GM18867 (cell line): ENCODE results near the gene KCNQ5.

Experiments
- ATAC-seq: cut with Tn5 transposase; IDR thresholded peaks from one replicate; pipeline ENCODE4 v1.9.1; 2021; ENCODE audit warnings: mild to moderate bottlenecking, moderate library complexity; ENCODE audit not compliant: unreplicated experiment

Gene KCNQ5

GRCh38 chr6:72738091-72738490 lies 116.2 kb downstream of the KCNQ5 start:
- no peak for ATAC-seq

GRCh38 chr6:72739368-72739779 lies 117.5 kb downstream of the KCNQ5 start:
- ATAC-seq, result peak; percentile 58

DNA sequence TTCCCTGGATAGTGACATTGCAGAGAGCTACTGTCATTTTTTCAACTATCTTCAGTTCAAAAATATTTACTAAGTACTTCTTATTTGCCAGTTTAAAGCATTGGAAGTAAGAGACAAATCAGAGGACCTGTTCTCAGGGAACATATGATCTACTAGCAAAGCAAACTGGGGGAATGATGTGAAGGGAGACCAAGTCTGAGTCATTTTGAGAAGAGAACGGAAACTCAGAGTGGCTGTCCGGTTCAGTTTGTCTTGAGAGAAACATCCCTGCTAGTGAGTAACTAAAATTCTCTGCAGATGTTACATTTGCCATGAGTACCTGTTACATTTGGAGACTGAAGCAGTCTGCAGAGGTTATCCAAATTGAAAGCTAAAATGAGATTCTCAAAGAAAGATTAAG lies 118.3 kb downstream of the KCNQ5 start:
- peak; percentile 74 for ATAC-seq

GRCh38 chr6:72741083-72741482 lies 119.2 kb downstream of the KCNQ5 start:
- no peak for ATAC-seq

DNA sequence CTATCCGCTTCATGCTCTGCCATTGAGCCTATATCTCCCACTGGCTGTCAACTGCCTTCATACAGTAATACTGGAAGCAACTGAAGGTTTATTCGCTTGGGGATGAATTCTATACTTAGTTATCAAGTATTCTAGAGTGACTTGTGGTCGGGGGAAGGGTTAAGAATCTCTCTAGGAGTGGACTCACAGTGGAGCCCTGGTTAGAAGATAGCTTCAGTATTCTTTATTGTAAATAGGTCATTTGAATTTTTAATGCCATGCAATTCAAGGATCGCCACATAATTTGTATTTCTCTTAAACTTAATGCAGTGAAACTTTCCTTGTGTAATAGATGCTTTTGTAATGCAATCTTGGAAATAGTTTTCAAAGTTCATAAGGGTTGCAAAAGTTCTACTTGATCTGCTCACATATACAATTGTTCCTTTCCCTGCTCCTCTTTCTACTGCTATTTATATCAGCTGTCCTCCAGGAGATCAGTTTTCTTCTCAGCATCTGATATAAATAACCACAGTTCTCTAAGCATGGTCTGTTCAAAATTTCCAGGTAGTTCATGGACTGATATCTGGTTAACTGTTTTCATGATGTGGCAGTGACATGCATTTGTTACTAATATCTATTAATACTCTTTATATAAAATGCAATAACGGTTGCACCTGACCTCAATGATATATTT lies 120.3 kb downstream of the KCNQ5 start:
- ATAC-seq, result no peak

GRCh38 chr6:72746276-72746675 lies 124.4 kb downstream of the KCNQ5 start:
- ATAC-seq, result no peak

GRCh38 chr6:72748759-72749158 lies 126.9 kb downstream of the KCNQ5 start:
- ATAC-seq, result no peak

GRCh38 chr6:72755752-72756151 lies 133.9 kb downstream of the KCNQ5 start:
- no peak for ATAC-seq

DNA sequence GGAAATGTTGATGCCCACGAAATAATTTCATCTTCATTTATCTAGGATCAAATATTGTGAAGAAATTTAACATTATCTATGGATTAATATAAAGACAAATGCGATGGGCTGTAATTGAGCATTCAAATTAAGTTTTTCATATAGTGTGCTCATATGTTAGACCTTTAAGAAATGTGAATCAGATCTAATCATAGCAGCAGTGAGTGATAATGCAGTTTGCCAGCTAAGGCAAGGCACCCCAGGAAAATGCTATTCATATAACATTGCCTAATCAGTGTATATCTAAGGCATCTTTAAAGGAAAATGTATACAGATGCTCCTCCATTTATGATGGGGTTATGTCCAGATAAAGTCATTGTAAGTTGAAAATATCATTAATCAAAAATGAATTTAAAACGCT lies 135.2 kb downstream of the KCNQ5 start:
- ATAC-seq, result no peak

GRCh38 chr6:72757926-72758325 lies 136.1 kb downstream of the KCNQ5 start:
- ATAC-seq, result no peak

- ATAC-seq, result no peak
These were observed 137.0 kb downstream of the KCNQ5 start for GRCh38 chr6:72758901-72759300.

DNA sequence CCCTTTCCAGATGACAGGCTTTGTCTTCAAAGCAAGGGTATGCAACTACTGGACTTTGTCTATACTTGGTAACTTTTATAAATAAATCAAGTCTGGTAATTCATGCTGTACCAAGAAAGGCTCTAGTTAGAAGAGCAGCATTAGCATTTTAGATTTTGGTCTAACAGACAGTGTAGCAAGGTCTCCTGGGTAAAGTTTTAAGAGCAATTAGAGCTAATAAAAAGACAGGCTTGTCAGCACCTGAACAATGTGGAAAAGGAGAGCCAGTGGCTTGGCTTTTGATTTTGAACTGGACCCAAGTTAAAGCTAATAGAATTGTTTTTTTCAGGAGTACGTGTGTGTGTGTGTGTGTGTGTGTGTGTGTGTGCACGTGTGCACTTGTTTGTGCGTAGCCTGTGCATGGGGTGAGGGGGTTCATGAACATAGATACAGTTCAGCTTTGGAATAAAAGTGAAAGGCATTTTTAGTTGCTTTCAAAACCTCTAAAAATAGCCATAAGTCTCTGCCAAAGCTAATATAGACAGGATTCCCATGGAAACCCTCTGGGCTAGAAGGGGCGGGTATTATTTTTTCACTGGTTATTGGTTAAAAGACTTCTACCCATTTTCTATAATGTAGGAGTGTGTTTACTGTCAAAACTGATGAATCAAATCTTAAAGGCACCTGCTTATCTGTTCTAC lies 138.4 kb downstream of the KCNQ5 start:
- no peak for ATAC-seq

GRCh38 chr6:72761761-72762160 lies 139.9 kb downstream of the KCNQ5 start:
- no peak for ATAC-seq

GRCh38 chr6:72769459-72770125 lies 147.7 kb downstream of the KCNQ5 start:
- peak; percentile 54 for ATAC-seq

GRCh38 chr6:72770959-72771358 lies 149.1 kb downstream of the KCNQ5 start:
- ATAC-seq, result no peak

DNA sequence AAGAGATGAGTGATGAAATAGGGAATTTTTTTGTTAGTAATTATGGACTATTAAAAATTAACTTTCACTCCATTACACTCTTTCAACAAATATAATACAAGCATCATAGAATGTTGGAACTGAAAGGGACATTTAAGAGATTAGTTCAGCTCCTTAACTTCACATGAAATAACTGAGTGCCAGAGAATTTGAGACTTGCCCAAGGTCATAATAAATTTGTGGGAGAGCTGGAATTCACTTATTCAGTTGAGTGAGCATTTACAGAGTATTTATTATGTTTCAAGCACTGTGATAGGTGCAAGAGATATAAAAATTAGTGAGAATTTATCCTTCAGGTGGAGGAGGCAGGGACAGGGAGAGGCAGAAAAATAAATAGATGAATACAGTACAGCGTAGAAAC lies 154.6 kb downstream of the KCNQ5 start:
- ATAC-seq, result no peak

GRCh38 chr6:72781624-72782023 lies 159.8 kb downstream of the KCNQ5 start:
- no peak for ATAC-seq

GRCh38 chr6:72783035-72783434 lies 161.2 kb downstream of the KCNQ5 start:
- ATAC-seq, result no peak

DNA sequence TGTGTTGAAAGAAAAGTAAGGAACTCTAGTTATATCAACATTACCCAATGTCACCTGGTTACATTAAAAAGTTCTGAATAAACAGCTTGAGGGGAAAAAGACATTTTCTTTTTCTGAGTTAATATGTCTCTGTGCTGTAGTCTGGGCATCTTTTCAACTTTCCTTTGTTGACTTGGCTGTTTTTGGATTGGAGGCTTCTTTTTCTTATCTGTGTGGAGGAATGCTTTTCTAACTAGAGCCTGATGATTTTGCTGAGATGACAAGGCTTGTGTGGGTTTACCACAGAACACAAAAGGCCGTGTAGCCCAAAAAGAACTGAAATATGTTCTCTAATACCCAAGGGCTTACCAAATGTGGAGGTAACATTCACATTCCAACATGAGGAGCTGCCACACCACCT lies 161.8 kb downstream of the KCNQ5 start:
- ATAC-seq, result no peak

DNA sequence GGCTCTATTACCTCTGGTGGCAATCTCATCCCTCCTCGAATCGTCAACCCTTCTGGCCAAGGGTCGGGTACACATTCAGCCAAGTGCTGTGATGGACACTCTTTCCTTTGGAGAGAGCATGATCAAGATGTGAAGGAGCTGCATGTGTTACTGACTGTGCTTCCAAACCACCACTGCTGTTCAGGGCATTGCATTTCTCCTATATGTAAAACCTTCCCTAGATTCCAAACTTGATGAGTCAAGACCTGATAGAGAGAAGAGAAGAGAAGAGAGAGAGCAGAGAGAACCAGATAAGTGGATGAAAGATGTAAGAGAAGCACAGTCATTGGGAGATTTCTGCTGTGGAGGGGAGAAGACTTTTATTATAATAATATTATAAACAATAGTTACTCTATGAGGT lies 162.2 kb downstream of the KCNQ5 start:
- ATAC-seq, result no peak

GRCh38 chr6:72784581-72784980 lies 162.7 kb downstream of the KCNQ5 start:
- ATAC-seq, result no peak

DNA sequence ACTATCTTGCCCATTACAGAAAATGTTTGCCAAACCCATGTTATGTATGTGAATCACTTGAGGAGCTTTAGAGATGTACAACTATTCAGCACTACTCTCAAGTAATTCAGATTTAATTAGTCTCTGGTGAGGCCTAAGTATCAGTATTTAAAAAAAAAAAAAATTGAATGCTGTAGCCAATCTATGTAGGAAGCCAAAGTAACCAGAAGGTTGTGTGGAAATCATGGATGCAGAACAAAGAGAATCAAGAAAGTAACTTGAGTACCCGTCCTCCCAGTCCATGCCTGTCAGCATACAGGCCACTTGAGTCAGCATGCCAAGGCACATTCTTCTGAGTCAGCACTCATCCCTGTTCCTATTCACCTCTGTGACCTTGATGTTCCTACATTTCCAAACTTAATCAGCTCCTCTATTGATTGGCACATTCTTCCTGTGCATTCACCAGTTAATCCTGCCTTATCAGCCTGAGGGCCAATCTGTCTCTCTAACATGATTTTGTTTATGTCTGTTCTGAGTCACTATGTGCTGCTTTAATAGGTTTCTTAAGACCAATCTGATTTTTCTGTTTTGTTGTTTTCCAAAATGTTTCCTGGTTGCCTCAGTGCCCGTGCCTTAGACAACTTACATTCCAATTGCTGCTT lies 165.6 kb downstream of the KCNQ5 start:
- ATAC-seq, result no peak
